Stimulated activated CD8-positive, alpha-beta memory T cell treated with anti-CD3 and anti-CD28 coated beads, Interleukin-15, amount 100 ng/mL, for 48 hours (primary cell): ENCODE measurements around the gene JARID2.

Experiments
- DNase-seq, 2 donors: peaks; one replicate each; pipeline ENCODE4 v3.0.0-alpha.2; 2020; ENCODE audit warnings: low read depth in 2 of 2

Gene JARID2

GRCh38 chr6:15374119-15374518 lies 128.2 kb downstream of the JARID2 start:
- no peak for DNase-seq

- no peak for DNase-seq
Observed at GRCh38 chr6:15375018-15375417, 129.1 kb downstream of the JARID2 start.

GRCh38 chr6:15375638-15376290 lies 129.9 kb downstream of the JARID2 start:
- no peak for DNase-seq

GRCh38 chr6:15376900-15377487 lies 131.1 kb downstream of the JARID2 start:
- no peak for DNase-seq

- no peak for DNase-seq
Observed at GRCh38 chr6:15378272-15378671, 132.4 kb downstream of the JARID2 start.

- DNase-seq = no peak
Observed at GRCh38 chr6:15378866-15379265, 133.0 kb downstream of the JARID2 start.

GRCh38 chr6:15380351-15380750 lies 134.5 kb downstream of the JARID2 start:
- no peak for DNase-seq

GRCh38 chr6:15382089-15382488 lies 136.2 kb downstream of the JARID2 start:
- no peak for DNase-seq

- no peak for DNase-seq
Observed at GRCh38 chr6:15382712-15383111, 136.8 kb downstream of the JARID2 start.

- DNase-seq = no peak
Observed at GRCh38 chr6:15384901-15385300, 139.0 kb downstream of the JARID2 start.

- no peak for DNase-seq
Observed at GRCh38 chr6:15385521-15385920, 139.7 kb downstream of the JARID2 start.

GRCh38 chr6:15386110-15386755 lies 140.4 kb downstream of the JARID2 start:
- DNase-seq = no peak

- no peak for DNase-seq
Observed at GRCh38 chr6:15386756-15387112, 140.9 kb downstream of the JARID2 start.

GRCh38 chr6:15387118-15387517 lies 141.2 kb downstream of the JARID2 start:
- peak in 1 of 2 donors; percentile 18 for DNase-seq

- DNase-seq = no peak
Observed at GRCh38 chr6:15389084-15389764, 143.4 kb downstream of the JARID2 start.

GRCh38 chr6:15389765-15390723 lies 144.2 kb downstream of the JARID2 start:
- DNase-seq = no peak

- DNase-seq = no peak
Observed at GRCh38 chr6:15391500-15391899, 145.6 kb downstream of the JARID2 start.

- no peak for DNase-seq
Observed at GRCh38 chr6:15392182-15392581, 146.3 kb downstream of the JARID2 start.

- DNase-seq = no peak
Observed at GRCh38 chr6:15393605-15394004, 147.7 kb downstream of the JARID2 start.

GRCh38 chr6:15395087-15395486 lies 149.2 kb downstream of the JARID2 start:
- peak in 1 of 2 donors; percentile 52 for DNase-seq

- no peak for DNase-seq
Observed at GRCh38 chr6:15396808-15397207, 150.9 kb downstream of the JARID2 start.
